NCI-H2227 (cell line): Measurements from ENCODE around the gene PTPRS.
"Not testable (repeated sequence)": the region's sequence is repeated elsewhere in the genome, so short reads cannot be mapped to it uniquely, and the experiment has no call there.

Experiments used
- DNase-seq: peaks from one replicate; lab custom pipeline; 2025; ENCODE audit not compliant: unreplicated experiment; lab: John Stamatoyannopoulos, UW

PTPRS gene

GRCh38 chr19:5334366-5334739, 6.3 kb downstream of the PTPRS start:
- DNase-seq, result no peak

- no peak for DNase-seq
Observed at GRCh38 chr19:5333581-5334365, 6.8 kb downstream of the PTPRS start.

GRCh38 chr19:5332501-5332900, 8.1 kb downstream of the PTPRS start:
- DNase-seq, result no peak

GRCh38 chr19:5331790-5332189, 8.8 kb downstream of the PTPRS start:
- DNase-seq, result no peak

GRCh38 chr19:5330307-5330720, 10.3 kb downstream of the PTPRS start:
- DNase-seq, result no peak

- DNase-seq, result no peak
Observed at GRCh38 chr19:5329141-5329540, 11.5 kb downstream of the PTPRS start.

GRCh38 chr19:5328407-5328806, 12.2 kb downstream of the PTPRS start:
- not testable (repeated sequence) for DNase-seq

GRCh38 chr19:5326986-5327623, 13.5 kb downstream of the PTPRS start:
- no peak for DNase-seq

- no peak for DNase-seq
Observed at GRCh38 chr19:5326545-5326944, 14.1 kb downstream of the PTPRS start.

GRCh38 chr19:5324947-5325346, 15.7 kb downstream of the PTPRS start:
- DNase-seq, result no peak

- no peak for DNase-seq
Observed at GRCh38 chr19:5323475-5323811, 17.2 kb downstream of the PTPRS start.

- peak; percentile 43 for DNase-seq
Observed at GRCh38 chr19:5321851-5322681, 18.5 kb downstream of the PTPRS start.

GRCh38 chr19:5321066-5321642, 19.5 kb downstream of the PTPRS start:
- no peak for DNase-seq

- no peak for DNase-seq
Observed at GRCh38 chr19:5319516-5319915, 21.1 kb downstream of the PTPRS start.

- DNase-seq, result no peak
Observed at GRCh38 chr19:5318306-5318705, 22.3 kb downstream of the PTPRS start.

- DNase-seq, result no peak
Observed at GRCh38 chr19:5317321-5317720, 23.3 kb downstream of the PTPRS start.

GRCh38 chr19:5316138-5316537, 24.5 kb downstream of the PTPRS start:
- no peak for DNase-seq

- DNase-seq, result no peak
Observed at GRCh38 chr19:5314907-5315298, 25.7 kb downstream of the PTPRS start.

- DNase-seq, result no peak
Observed at GRCh38 chr19:5314012-5314906, 26.4 kb downstream of the PTPRS start.

- peak; percentile 59 for DNase-seq
Observed at GRCh38 chr19:5313307-5313706, 27.3 kb downstream of the PTPRS start.

GRCh38 chr19:5312058-5312457, 28.6 kb downstream of the PTPRS start:
- DNase-seq, result no peak
